Thyroid gland (tissue), 4 donors: ENCODE data around the gene CXCL12. TPM values are rescaled to one million over a fixed set of nuclear protein-coding genes. Genes with fewer than 3 reads are reported as not detected.

Source experiments
- DNase-seq, 2 donors: peaks; one replicate each; pipeline ENCODE4 v3.0.0-alpha.2; 2019
- H3K27ac ChIP-seq, 3 donors: fragments of 200-600 bp; sonication (generic); 1 replicate in 2 of 3; 2 replicates in 1 of 3; pipeline ENCODE4 v1.5.1; 2016 to 2019; ENCODE audit warnings: mild to moderate bottlenecking in 1 of 3, moderate library complexity in 1 of 3
- H3K27me3 ChIP-seq: fragments of 200-600 bp; sonication (generic); one replicate; pipeline ENCODE4 v1.5.1; 2019
- H3K36me3 ChIP-seq, 2 donors: fragments of 200-600 bp; sonication (generic); one replicate each; pipeline ENCODE4 v1.5.1; 2016 to 2019
- H3K4me1 ChIP-seq, 2 donors: fragments of 200-600 bp; sonication (generic); one replicate each; pipeline ENCODE4 v1.5.1; 2017 to 2019
- H3K4me3 ChIP-seq, 3 donors: fragments of 200-600 bp; sonication (generic); replicated peaks in 1 of 3; 1 replicate in 2 of 3; 2 replicates in 1 of 3; pipeline ENCODE4 v1.5.1; 2016; ENCODE audit warnings: mild to moderate bottlenecking in 1 of 3
- H3K9me3 ChIP-seq: fragments of 200-600 bp; sonication (generic); one replicate; pipeline ENCODE4 v1.5.1; 2017
- CTCF ChIP-seq, 6 experiments: fragments of 200-600 bp in 3 of 6; fragments of 450-650 bp in 3 of 6; sonication (generic) in 3 of 6; IDR thresholded peaks; one replicate each; pipeline ENCODE4 v1.5.1; 2016 to 2019; ENCODE audit warnings: antibody characterized with exemption in 6 of 6, mild to moderate bottlenecking in 2 of 6, inconsistent platforms in 1 of 6, moderate library complexity in 1 of 6
- POLR2A ChIP-seq, 2 donors: fragments of 450-650 bp; IDR thresholded peaks; one replicate each; pipeline ENCODE4 v1.6.1; 2017; ENCODE audit warnings: antibody characterized with exemption in 2 of 2, mild to moderate bottlenecking in 2 of 2, moderate library complexity in 1 of 2
- WGBS, 2 donors: methylation state at CpG; one replicate each; pipeline ENCODE4 v1.1.5; 2017; 5-methylcytosine and 5-hydroxymethylcytosine counted together
- intact Hi-C: fragments of 100-400 bp; cut with DNase I; formaldehyde crosslinking; loops from one replicate; pipeline ENCODE4 v1.15.1; 2023
- total RNA-seq, 4 donors: library from RNA; depleted of rRNA; stranded (reverse); fragments of >200 nt; gene quantifications; one replicate each; pipeline ENCODE4 v1.2.3, GENCODE V29; 2016

CXCL12 gene
- total RNA-seq, 4 donors from 2014 or later: 32.4 to 88.0 (median 47.6) TPM

GRCh38 chr10:44357023-44357540 lies 27.8 kb downstream of the CXCL12 start:
- 83 to 87% methylated on average over 4 to 10 of the region's 10 CpGs for WGBS, 2 donors

DNA sequence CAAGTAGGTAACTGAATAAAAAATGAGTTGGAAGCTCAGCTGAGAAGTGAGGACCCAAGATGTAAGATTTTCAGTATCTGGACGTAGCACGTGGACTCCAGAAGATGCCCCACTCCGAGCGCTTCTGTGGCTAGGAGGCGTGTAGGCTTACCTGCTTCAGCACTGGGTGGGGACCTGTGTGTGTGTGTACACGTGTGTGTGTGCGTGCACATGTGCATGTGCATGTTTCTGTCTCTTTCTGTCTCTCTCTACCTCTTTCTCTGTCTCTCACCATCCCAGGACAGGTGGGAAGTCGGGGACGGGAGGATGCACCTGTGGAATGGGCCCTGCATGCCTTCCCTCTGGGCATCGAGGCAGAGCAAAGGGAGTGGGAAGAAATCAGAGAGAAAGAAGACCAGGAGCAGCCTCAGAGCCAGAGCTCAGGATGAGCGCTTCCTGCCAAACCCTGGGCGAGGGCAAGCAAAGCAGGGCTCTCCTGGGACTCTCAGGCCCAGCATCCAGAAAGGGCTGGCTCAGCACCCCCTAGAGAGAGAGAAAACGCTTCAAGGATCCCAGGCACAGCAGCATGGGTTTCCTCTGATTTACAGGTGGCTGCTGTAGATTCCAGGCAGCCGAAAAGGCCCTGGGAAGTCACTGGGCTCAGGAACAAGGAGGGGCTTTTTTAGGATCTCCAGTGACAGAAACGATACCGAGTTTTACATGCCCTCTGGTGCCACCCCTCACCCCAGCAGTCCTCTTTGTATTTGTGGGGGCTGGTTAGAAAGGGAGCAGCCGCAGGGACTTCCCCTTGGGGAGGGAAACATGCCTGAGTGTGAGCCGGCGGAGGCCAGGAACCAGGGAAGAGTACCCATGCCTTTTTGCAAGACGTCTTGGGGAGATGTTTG lies 28.5 kb downstream of the CXCL12 start:
- no peak for TF ChIP-seq CTCF (IDR thresholded peaks at IDR 0.05)
- TF ChIP-seq POLR2A (IDR thresholded peaks at IDR 0.05): no peak
- Histone ChIP-seq H3K36me3 (no peaks in the 10 kb centered on the region), H3K27ac (no peak overlapping the region), H3K27me3 (no peaks in the 10 kb centered on the region), H3K4me1 (no peaks in the 10 kb centered on the region), H3K4me3 (no peak overlapping the region), H3K9me3 (no peaks in the 10 kb centered on the region)
- no peak for DNase-seq
- 80 to 85% methylated on average over 17 to 20 of the region's 20 CpGs for whole genome bisulfite sequencing, 2 donors
- intact Hi-C loops: no loop called here

More at GRCh38 chr10:44357023-44357540, 27.8 kb downstream of the CXCL12 start:
- H3K4me3 ChIP-seq: no peak overlapping the region
- intact Hi-C loops: no loop called here
- no peaks in the 10 kb centered on the region for H3K4me1 ChIP-seq
- no peak for TF ChIP-seq POLR2A (IDR thresholded peaks at IDR 0.05)
- TF ChIP-seq CTCF (IDR thresholded peaks at IDR 0.05): no peak
- no peaks in the 10 kb centered on the region for H3K36me3 ChIP-seq
- DNase-seq: no peak
- no peaks in the 10 kb centered on the region for H3K27me3 ChIP-seq
- H3K9me3 ChIP-seq: no peaks in the 10 kb centered on the region
- no peak overlapping the region for H3K27ac ChIP-seq

DNA sequence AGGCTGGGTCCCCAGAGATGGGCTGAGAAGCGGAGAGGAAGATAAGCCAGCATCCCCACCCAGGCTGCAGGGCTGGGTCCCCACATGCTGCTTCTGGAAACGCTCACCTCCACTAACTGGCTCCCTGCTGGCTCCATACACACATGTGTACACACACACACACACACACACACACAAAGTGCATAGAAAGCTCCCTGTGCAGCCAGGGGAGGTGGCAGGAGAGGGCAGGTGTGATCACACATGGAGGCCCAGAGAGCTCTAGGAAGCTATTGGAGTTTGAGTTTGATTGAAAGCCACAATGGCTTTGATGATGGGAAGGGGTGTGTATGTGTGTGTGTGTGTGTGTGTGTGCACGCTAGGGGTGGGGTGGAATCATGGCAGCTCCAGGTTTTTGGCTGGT lies 29.3 kb downstream of the CXCL12 start:
- Histone ChIP-seq H3K27ac (no peak overlapping the region), H3K9me3 (no peaks in the 10 kb centered on the region), H3K4me3 (no peak overlapping the region), H3K4me1 (no peaks in the 10 kb centered on the region), H3K27me3 (no peaks in the 10 kb centered on the region), H3K36me3 (no peaks in the 10 kb centered on the region)
- intact Hi-C loops: no loop called here
- TF ChIP-seq CTCF (IDR thresholded peaks at IDR 0.05): no peak
- TF ChIP-seq POLR2A (IDR thresholded peaks at IDR 0.05): no peak
- WGBS, 2 donors: 90 to 97% methylated on average over 3 of the region's 3 CpGs
- DNase-seq: no peak

- TF ChIP-seq POLR2A (IDR thresholded peaks at IDR 0.05) (no peak), CTCF (IDR thresholded peaks at IDR 0.05) (no peak)
- WGBS, 2 donors: 77 to 93% methylated on average over 2 of the region's 2 CpGs
- Histone ChIP-seq H3K4me3 (no peak overlapping the region), H3K4me1 (no peaks in the 10 kb centered on the region), H3K27ac (no peak overlapping the region), H3K27me3 (no peaks in the 10 kb centered on the region), H3K36me3 (no peaks in the 10 kb centered on the region), H3K9me3 (no peaks in the 10 kb centered on the region)
- no peak for DNase-seq
- intact Hi-C loops: no loop called here
Measured at GRCh38 chr10:44354771-44355170, 30.1 kb downstream of the CXCL12 start.

GRCh38 chr10:44353721-44354120 lies 31.2 kb downstream of the CXCL12 start:
- no peaks in the 10 kb centered on the region for H3K27me3 ChIP-seq
- H3K9me3 ChIP-seq: no peaks in the 10 kb centered on the region
- intact Hi-C loops: no loop called here
- WGBS, 2 donors: 86 to 96% methylated on average over 6 to 7 of the region's 7 CpGs
- TF ChIP-seq CTCF (IDR thresholded peaks at IDR 0.05): no peak
- TF ChIP-seq POLR2A (IDR thresholded peaks at IDR 0.05): no peak
- no peak for DNase-seq
- H3K4me1 ChIP-seq: no peaks in the 10 kb centered on the region
- H3K27ac ChIP-seq: no peak overlapping the region
- H3K4me3 ChIP-seq: no peak overlapping the region
- no peaks in the 10 kb centered on the region for H3K36me3 ChIP-seq
